ENCODE measurements around the gene LHX2. TPM values are rescaled to one million over a fixed set of nuclear protein-coding genes. Genes with fewer than 3 reads are reported as not detected.

LHX2 gene
- total and polyA plus RNA-seq, 2 of the 4 experiments (the other 2 are of a cell fraction), result not detected

GRCh38 chr9:124024107-124024506 lies 12.5 kb downstream of the LHX2 start:
- Histone ChIP-seq H4K5ac (ENCODE audit: low read depth, low read length) (no peak overlapping the region), H3K23ac (ENCODE audit: low read depth, low read length) (no peak overlapping the region), H3K9me3 (ENCODE audit: control insufficient read depth, insufficient read depth, low read length) (peaks cover 7% of the 10 kb centered on the region), H3K9ac (ENCODE audit: low read depth, low read length) (no peak overlapping the region), H3K36me3 (ENCODE audit: control insufficient read depth, insufficient read depth, low read length) (no peaks in the 10 kb centered on the region), H3K18ac (ENCODE audit: low read depth, low read length) (no peak overlapping the region), H2AK5ac (ENCODE audit: low read depth, low read length) (no peak overlapping the region), H3K14ac (replicated peaks; ENCODE audit: low read depth, low read length) (no peak overlapping the region), H4K8ac (ENCODE audit: low read depth in 2 of 2, low read length in 2 of 2) (no peak overlapping the region), H3K9me1 (ENCODE audit: insufficient read depth, low read length) (0 out of 2 replicates have a peak, but pooled peaks cover 2% of the 10 kb centered on the region), H2BK20ac (ENCODE audit: low read depth, low read length) (no peak overlapping the region), H2AFZ (replicated peaks; ENCODE audit: low read length, poor library complexity) (no peak overlapping the region), H2BK120ac (ENCODE audit: low read depth, low read length) (no peak overlapping the region), H3K56ac (ENCODE audit: extremely low read depth, insufficient read depth, low read length) (no peak overlapping the region), H2AK9ac (replicated peaks; ENCODE audit: low read depth, low read length, poor library complexity) (no peak overlapping the region), H2BK15ac (ENCODE audit: low read depth, low read length) (no peak overlapping the region), H3K27me3 (ENCODE audit: control insufficient read depth, insufficient read depth, low read length) (peaks cover 76% of the 10 kb centered on the region), H4K91ac (ENCODE audit: insufficient read depth, low read depth, low read length) (no peak overlapping the region), H3K4me2 (ENCODE audit: low read depth, low read length) (no peak overlapping the region), H4K20me1 (ENCODE audit: insufficient read depth, low read length) (peaks cover 10% of the 10 kb centered on the region; the same call in 1 of the 2 replicates), H3K4ac (ENCODE audit: low read depth, low read length) (no peak overlapping the region), H3K27ac (ENCODE audit: insufficient read depth, low read length) (no peak overlapping the region), H3K4me3 (ENCODE audit: insufficient read depth, low read depth, low read length) (no peak overlapping the region), H3K79me1 (ENCODE audit: low read depth in 1 of 2, low read length in 2 of 2) (no peaks in the 10 kb centered on the region), H3K4me1 (ENCODE audit: control insufficient read depth, insufficient read depth, low read length) (no peaks in the 10 kb centered on the region), H2BK5ac (ENCODE audit: low read depth, low read length, poor library complexity, severe bottlenecking) (no peak overlapping the region)
- no peak for DNase-seq
- in situ Hi-C loops (cut with MboI; ENCODE audit: low sequenced_read_pairs) (no loop called here), dilution Hi-C loops (cut with HindIII; ENCODE audit: low sequenced_read_pairs, unreplicated experiment) (no loop called here), intact Hi-C loops (cut with micrococcal nuclease) (no loop called here)
- WGBS, 2 experiments (ENCODE audit: extremely low coverage in 2 of 2, insufficient read length in 1 of 2), result no CpG with 5 or more reads among the region's 2 CpGs
- no TSS peak for BruUV-seq (replicated peaks)
- ChIA-PET POLR2A (ENCODE audit: unreplicated experiment) (no interaction called here), CTCF (no interaction called here)
- no peak for ATAC-seq (ENCODE audit: low read depth)
- TF ChIP-seq CEBPB (IDR thresholded peaks at IDR 0.05; ENCODE audit: low read depth, low read length) (no peak), RAD21 (IDR thresholded peaks at IDR 0.05; ENCODE audit: low read length) (no peak), SMC3 (IDR thresholded peaks at IDR 0.05; ENCODE audit: low read depth, low read length) (no peak)
